T-helper 1 cell treated with Interleukin-12 subunit alpha and Interleukin-12 subunit beta and Interleukin-4 antibody, amounts not matched to agents 30 μg/mL and 1 μg/mL, for 36 hours (primary cell): ENCODE results near the gene MAP3K14.

Source experiments
- H3K27ac Mint-ChIP-seq: one replicate; pipeline ENCODE4 v1.8.0; 2021; ENCODE audit warnings: mild to moderate bottlenecking, mixed read lengths
- H3K27me3 Mint-ChIP-seq: one replicate; pipeline ENCODE4 v1.8.0; 2021; ENCODE audit warnings: low read depth, mixed read lengths
- H3K36me3 Mint-ChIP-seq: one replicate; pipeline ENCODE4 v1.8.0; 2021; ENCODE audit warnings: low read depth, mixed read lengths
- H3K4me1 Mint-ChIP-seq: one replicate; pipeline ENCODE4 v1.8.0; 2021; ENCODE audit warnings: low read depth, mixed read lengths
- H3K4me3 Mint-ChIP-seq: one replicate; pipeline ENCODE4 v1.8.0; 2021; ENCODE audit warnings: mild to moderate bottlenecking, moderate library complexity, mixed read lengths
- H3K9me3 Mint-ChIP-seq: one replicate; pipeline ENCODE4 v1.8.0; 2021; ENCODE audit warnings: mixed read lengths

The MAP3K14 gene

DNA sequence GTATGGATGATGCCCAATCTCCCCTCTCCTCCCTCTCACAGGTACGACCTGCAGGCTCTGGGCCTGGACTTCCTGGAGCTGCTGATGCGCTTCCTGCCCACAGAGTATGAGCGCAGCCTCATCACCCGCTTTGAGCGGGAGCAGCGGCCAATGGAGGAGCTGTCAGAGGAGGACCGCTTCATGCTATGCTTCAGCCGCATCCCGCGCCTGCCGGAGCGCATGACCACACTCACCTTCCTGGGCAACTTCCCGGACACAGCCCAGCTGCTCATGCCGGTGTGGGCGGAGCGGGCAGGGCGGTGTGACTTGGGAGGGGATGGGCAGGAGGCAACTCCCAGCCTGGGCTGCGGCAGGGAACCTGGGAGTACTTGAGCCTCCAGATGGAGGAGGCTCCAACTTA lies 73.1 kb downstream of the MAP3K14 start:
- Mint-ChIP-seq H3K4me1 (peaks cover 34% of the 10 kb centered on the region), H3K9me3 (no peaks in the 10 kb centered on the region), H3K36me3 (peaks cover 39% of the 10 kb centered on the region), H3K27ac (no peak overlapping the region), H3K4me3 (no peak overlapping the region), H3K27me3 (no peaks in the 10 kb centered on the region)

DNA sequence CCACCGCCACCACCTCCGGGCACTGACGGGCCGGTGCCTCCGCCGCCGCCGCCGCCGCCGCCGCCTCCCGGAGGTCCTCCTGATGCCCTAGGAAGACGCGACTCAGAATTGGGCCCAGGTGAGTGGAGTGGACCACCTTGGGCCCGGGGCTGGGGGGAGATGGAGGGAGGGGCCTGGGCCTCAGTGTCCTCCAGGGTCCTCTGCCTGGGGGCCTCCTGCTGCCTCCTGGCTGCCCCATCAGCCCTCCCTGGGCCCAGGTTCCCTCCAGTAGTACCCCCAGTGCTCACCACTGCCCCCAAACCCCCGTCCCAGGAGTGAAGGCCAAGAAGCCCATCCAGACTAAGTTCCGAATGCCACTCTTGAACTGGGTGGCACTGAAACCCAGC lies 74.8 kb downstream of the MAP3K14 start:
- Mint-ChIP-seq H3K36me3 (peaks cover 51% of the 10 kb centered on the region), H3K4me1 (peaks cover 31% of the 10 kb centered on the region), H3K9me3 (no peaks in the 10 kb centered on the region), H3K27ac (no peak overlapping the region), H3K27me3 (no peaks in the 10 kb centered on the region), H3K4me3 (no peak overlapping the region)

DNA sequence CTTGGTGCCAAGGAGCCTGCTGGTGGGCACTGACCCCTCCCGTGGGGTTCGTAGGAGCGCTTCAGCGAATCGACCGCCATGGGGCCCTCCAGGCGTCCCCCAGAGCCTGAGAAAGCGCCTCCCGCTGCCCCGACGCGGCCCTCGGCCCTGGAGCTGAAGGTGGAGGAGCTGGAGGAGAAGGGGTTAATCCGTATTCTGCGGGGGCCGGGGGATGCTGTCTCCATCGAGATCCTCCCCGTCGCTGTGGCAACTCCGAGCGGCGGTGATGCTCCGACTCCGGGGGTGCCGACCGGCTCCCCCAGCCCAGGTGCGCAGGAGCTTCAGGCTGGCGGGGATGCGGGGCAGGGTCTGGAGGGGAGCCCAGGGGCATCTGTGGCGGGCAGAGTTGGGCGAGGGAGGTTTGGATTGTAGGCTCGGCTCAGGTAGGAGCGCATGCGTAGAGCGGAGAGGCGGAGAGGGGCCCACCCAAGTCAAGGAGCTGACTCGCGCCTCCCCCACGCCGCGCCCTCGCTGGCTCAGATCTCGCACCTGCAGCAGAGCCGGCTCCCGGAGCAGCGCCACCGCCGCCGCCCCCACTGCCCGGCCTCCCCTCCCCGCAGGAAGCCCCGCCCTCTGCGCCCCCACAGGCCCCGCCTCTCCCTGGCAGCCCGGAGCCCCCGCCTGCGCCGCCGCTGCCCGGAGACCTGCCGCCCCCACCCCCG lies 75.3 kb downstream of the MAP3K14 start:
- peaks cover 46% of the 10 kb centered on the region for H3K36me3 Mint-ChIP-seq

DNA sequence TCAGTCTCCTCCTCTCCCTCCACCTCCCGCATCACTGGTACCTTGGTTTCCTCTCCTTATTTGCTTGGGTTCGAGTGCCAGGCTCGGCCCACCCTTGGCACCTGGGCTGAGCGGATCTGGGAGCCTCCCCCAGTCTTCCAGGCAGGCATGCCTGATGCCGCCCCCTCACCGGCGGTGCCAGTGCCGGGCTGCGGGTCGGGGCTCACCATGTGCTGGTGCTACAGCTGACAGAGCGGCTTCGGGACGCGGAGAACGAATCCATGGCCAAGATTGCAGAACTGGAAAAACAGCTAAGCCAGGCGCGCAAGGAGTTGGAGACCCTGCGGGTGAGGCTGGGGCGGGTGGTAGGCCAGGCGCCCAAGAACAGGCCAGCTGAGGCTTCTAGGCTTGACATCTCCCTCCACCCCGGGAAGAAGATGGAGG lies 75.9 kb downstream of the MAP3K14 start:
- Mint-ChIP-seq H3K36me3 (peaks cover 44% of the 10 kb centered on the region), H3K4me3 (no peak overlapping the region), H3K27ac (no peak overlapping the region), H3K9me3 (no peaks in the 10 kb centered on the region), H3K27me3 (no peaks in the 10 kb centered on the region), H3K4me1 (peaks cover 23% of the 10 kb centered on the region)

More for the DNA sequence above, 75.3 kb downstream of the MAP3K14 start:
- peaks cover 28% of the 10 kb centered on the region for H3K4me1 Mint-ChIP-seq
- no peak overlapping the region for H3K4me3 Mint-ChIP-seq
- no peak overlapping the region for H3K27ac Mint-ChIP-seq
- H3K9me3 Mint-ChIP-seq: no peaks in the 10 kb centered on the region
- no peaks in the 10 kb centered on the region for H3K27me3 Mint-ChIP-seq

DNA sequence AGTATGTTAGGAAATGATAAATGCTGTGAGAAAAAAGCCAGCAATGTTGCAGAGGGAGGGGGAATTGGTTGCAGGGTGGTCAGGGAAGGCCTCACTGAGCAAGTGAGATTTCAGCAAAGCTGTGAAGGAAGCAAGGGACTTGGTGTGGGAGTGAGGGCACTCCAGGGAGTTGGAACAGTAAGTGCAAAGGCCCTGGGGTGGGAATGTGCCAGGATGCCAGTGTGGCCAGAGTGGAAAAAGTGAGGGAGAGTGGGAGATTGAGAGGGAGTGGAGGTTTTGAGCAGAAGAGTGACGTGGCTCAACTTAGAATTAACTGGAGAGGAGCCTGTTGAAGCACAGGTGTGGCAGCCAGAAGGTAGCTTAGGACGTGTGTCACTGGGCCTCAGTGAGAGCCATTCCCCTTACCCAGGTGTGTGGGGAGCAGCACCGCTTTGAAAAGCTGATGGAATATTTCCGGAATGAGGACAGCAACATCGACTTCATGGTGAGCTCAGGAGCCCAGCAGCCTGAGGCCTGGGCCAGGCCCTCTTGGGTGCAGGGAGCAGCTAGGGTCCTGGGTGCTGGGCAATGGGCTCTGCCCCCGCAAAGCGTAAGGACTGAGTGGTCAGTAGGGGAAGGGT lies 78.6 kb downstream of the MAP3K14 start:
- Mint-ChIP-seq H3K27ac (peak overlapping the region; percentile 36), H3K4me3 (peak overlapping the region; percentile 36), H3K9me3 (no peaks in the 10 kb centered on the region), H3K27me3 (no peaks in the 10 kb centered on the region), H3K36me3 (peaks cover 56% of the 10 kb centered on the region), H3K4me1 (peaks cover 35% of the 10 kb centered on the region)

DNA sequence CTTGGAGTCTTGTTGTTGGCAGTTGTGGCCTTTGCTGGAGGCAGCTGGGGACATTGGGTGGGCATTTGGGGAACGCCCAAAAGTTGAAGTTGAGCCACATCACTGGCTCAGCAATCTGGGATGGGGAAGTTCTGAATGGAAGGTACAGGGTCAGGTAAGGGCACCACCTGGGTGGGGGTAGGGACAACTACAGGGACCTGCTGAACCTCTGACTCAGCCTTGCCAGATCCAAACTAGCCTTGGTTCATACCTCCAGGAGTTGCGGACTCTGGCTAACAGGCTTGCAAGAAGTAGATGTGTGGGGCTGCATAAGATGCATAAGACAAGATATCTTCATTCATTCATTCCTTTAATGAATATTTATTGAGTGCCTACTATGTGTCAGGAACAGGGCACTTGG lies 79.1 kb downstream of the MAP3K14 start:
- Mint-ChIP-seq H3K36me3 (peaks cover 54% of the 10 kb centered on the region), H3K27me3 (no peaks in the 10 kb centered on the region), H3K9me3 (no peaks in the 10 kb centered on the region), H3K4me1 (peaks cover 34% of the 10 kb centered on the region), H3K4me3 (no peak overlapping the region), H3K27ac (peak overlapping the region; percentile 35)

DNA sequence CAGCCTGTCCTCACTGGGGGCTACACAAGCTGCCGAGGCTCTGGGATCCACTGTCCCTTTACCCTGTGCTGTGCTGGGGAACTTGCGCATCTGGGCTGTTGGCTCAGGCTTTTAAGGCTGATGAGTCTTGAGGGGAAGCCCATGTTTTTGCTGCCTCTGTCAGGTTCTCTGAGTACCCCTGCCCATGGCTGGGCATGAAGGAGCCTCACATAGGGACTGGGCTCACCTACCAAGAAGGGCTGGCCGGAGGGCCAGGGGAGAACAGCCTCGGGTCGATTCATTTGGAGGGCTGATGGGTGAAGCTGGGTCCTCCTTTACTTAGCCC lies 80.6 kb downstream of the MAP3K14 start:
- Mint-ChIP-seq H3K36me3 (peaks cover 57% of the 10 kb centered on the region), H3K9me3 (no peaks in the 10 kb centered on the region), H3K4me1 (peaks cover 46% of the 10 kb centered on the region), H3K27ac (no peak overlapping the region), H3K27me3 (no peaks in the 10 kb centered on the region), H3K4me3 (no peak overlapping the region)

DNA sequence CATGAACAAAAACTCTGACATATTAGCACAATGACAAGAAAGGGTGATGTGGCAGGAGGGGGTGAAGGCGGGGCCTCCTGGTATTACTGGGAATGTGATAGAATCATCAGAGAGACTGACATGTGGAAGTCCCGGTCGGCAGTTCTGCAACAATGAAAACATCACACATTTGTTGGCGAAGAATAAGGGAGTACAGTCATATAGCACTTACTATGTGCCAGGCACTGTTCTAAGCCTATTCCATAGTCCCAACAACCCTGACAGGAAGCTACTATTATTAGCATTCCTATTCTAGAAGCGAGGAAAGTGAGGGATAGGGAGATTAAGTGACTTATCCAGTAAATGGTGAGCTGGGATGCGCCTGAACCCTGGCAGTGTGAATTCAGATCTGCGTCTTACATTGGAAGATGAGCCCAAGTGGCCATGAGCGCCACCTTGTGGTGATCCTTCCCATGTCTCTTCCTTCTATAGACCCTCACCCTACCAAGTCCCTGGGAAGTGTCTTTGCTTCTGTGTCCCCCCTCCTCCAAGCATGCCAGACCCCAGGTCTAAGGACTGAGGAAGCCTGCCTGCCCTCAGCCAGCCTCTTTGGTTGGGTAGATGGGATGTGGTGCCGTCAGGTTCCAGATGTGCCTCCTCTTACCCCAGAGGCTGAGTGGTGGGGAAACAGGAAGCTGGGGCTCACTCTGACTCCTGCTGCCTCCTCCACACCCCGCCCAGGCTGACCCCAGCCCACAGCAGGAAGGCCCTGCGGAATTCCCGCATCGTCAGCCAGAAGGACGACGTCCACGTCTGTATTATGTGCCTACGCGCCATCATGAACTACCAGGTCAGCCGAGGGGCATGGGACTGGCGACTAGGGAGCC lies 81.2 kb downstream of the MAP3K14 start:
- Mint-ChIP-seq H3K4me1 (peaks cover 46% of the 10 kb centered on the region), H3K9me3 (no peaks in the 10 kb centered on the region), H3K27ac (peak overlapping the region; percentile 58), H3K27me3 (no peaks in the 10 kb centered on the region), H3K4me3 (no peak overlapping the region), H3K36me3 (peaks cover 57% of the 10 kb centered on the region)

DNA sequence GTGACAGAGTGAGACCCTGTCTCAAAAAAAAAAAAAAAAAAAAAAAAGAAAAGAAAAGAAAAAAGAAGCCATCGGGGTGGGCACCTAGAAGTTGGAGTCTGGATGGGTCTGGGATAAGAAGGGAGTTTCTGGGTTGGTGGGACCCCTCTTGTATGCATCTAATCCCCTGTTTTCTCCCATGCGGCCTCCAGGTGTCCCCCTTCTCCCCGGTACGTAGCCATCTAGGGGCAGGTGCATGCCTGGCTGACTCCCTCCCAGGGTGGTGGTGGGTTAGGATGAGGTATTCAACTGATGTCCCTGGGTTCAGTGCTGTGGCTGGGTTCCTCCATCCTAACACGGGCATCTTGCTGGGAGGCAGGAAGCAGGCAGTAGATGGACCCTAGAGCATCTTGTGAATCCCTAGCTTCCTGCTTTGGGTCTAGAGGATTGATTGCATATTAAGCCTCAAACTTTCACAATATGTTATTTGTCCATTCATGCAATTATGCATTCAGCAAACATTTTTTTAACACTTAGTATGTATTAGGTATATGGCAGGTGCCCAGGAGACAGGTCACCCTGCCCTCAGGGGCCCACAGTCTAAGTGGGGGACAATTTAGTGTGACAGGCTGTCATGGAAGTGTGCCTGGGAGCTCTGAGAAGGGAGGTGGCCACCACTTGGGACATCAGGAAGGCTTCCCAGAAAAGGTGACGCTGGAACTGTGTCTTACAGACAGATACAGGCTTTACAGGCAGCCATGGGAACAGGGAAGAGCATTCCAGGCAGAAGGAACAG lies 82.0 kb downstream of the MAP3K14 start:
- Mint-ChIP-seq H3K36me3 (peaks cover 54% of the 10 kb centered on the region), H3K27me3 (no peaks in the 10 kb centered on the region), H3K4me3 (no peak overlapping the region), H3K9me3 (no peaks in the 10 kb centered on the region), H3K27ac (peak overlapping the region; percentile 67), H3K4me1 (peaks cover 52% of the 10 kb centered on the region)

DNA sequence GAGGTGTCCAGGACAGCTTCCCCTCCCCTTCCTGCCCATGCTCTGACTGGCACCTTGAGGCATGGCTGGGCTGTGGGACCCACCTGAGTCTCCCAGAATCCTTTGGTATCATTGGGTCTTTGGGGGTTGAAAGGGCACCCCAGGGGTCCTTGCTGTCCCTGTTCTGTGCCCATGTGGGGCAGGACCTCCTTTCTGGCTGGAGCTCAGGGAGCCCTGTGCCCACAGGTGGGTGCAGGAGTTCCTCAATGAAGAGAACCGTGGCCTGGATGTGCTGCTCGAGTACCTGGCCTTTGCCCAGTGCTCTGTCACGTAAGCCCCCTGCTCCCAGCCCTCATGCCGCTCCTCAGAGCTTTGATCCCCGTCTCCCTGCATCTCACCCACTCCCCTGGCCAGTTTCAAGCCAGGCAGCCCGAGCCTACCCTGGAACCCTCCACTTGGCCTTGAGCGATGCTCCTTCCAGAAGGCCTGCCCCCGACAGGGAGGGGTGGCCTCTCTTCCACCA lies 83.3 kb downstream of the MAP3K14 start:
- no peaks in the 10 kb centered on the region for H3K9me3 Mint-ChIP-seq
- H3K36me3 Mint-ChIP-seq: peaks cover 45% of the 10 kb centered on the region
- H3K4me1 Mint-ChIP-seq: peaks cover 60% of the 10 kb centered on the region
- no peaks in the 10 kb centered on the region for H3K27me3 Mint-ChIP-seq
- peak overlapping the region; percentile 67 for H3K27ac Mint-ChIP-seq
- H3K4me3 Mint-ChIP-seq: no peak overlapping the region

DNA sequence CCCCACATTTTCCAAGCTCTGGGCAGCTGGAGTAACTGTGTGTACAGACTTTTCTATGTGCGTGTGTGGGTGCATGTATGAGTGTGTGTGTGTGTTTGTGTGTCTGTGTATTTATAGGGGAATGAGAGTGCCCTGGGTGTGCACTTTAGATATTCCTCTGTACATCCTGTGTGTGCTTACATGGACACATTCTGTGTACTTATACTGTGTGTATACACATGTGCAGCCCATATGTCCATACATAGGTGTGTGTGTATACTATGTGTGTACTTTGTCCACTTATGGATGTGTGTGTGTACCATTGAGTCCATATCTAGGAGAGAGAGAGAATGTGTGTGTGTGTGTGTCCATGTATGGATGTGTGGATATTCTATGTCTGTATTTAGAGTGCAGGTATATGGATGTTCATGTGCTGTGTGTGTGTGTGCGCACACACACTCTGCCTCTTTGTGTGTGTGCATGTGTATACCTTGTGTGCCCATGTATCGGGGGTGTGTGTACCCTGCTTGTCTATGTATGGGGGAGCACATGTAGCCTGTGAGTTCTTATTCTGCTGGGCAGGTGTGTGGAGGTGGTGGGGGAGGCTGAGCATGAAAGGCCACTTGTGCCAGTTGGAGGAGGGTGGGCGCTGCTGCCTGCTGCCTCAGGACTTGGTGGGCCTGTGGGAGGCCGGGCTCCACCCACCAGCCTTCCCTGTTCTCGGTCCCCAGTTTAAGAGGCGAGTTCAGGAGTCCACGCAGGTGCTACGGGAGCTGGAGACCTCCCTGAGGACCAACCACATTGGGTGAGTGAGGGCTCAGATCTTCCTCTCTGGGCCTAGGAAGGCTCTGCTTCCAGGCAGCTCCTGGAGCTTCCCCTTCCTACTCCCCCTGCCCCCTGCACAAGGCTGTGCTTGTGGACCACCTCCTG lies 84.1 kb downstream of the MAP3K14 start:
- H3K27ac Mint-ChIP-seq: peak overlapping the region; percentile 73
- H3K9me3 Mint-ChIP-seq: no peaks in the 10 kb centered on the region
- peaks cover 37% of the 10 kb centered on the region for H3K36me3 Mint-ChIP-seq
- no peaks in the 10 kb centered on the region for H3K27me3 Mint-ChIP-seq
- H3K4me3 Mint-ChIP-seq: no peak overlapping the region
- peaks cover 63% of the 10 kb centered on the region for H3K4me1 Mint-ChIP-seq

DNA sequence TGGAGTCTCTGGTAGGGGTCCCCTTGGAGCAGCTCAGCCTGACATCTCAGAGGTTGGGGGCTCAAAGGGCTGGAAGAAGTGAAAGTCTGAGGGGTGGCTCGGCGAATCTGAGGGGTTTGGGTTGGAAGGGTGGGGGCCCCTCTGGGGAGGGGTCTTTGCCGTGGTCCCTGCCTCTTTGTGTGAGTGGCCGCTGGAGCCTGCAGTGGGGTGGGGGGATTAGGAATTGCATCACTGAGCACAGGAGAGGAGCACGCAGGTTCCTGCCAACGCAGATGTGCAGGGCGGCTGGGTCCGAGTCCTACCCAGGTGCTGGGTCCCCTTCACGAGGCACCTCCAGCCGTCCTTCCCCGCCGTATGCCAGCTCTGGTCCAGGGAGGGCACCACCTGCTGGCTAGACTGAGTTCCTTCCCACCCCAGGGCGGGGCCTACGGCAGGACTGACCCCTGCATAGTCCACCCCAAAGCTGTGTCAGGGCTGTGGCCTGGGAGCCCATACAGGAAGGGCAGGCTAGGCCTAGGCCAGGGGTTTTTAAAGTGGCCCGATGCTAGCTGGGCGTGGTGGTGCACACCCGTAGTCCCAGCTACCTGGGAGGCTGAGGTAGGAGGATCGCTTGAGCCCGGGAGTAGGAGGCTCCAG lies 85.2 kb downstream of the MAP3K14 start:
- Mint-ChIP-seq H3K36me3 (peaks cover 31% of the 10 kb centered on the region), H3K27me3 (no peaks in the 10 kb centered on the region), H3K4me1 (peaks cover 72% of the 10 kb centered on the region), H3K9me3 (no peaks in the 10 kb centered on the region), H3K4me3 (no peak overlapping the region), H3K27ac (peak overlapping the region; percentile 73)
